Left lung (tissue), 10 donors: Measurements from ENCODE around the gene ILDR2. TPM values are rescaled to one million over a fixed set of nuclear protein-coding genes. Genes with fewer than 3 reads are reported as not detected.
A peak's percentile ranks its signal among the peaks of the same experiment; 100 is the strongest.

Source experiments
- ATAC-seq: fragments of 200-7000 bp; cut with Tn5 transposase; one replicate; pipeline ENCODE4 v1.9.1; 2020; ENCODE audit warnings: moderate library complexity
- DNase-seq, 4 donors: peaks; one replicate each; pipeline ENCODE4 v3.0.0-alpha.2; 2013 to 2020
- H3K27ac ChIP-seq, 2 donors: fragments of 200-600 bp; sonication (generic) in 1 of 2; one replicate each; pipeline versions ENCODE4 v1.5.0 to v1.8.0; 2020 to 2021
- H3K27me3 ChIP-seq, 2 donors: fragments of 200-600 bp; sonication (generic) in 1 of 2; one replicate each; pipeline versions ENCODE4 v1.5.0 to v1.8.0; 2020 to 2021
- H3K36me3 ChIP-seq, 2 donors: fragments of 200-600 bp; sonication (generic) in 1 of 2; one replicate each; pipeline versions ENCODE4 v1.5.0 to v1.8.0; 2020 to 2021
- H3K4me1 ChIP-seq, 2 donors: fragments of 200-600 bp; one replicate each; pipeline ENCODE4 v1.8.0; 2021
- H3K4me3 ChIP-seq, 2 donors: fragments of 200-600 bp; sonication (generic) in 1 of 2; one replicate each; pipeline versions ENCODE4 v1.5.0 to v1.8.0; 2020 to 2021; ENCODE audit warnings: mild to moderate bottlenecking in 1 of 2
- H3K9me3 ChIP-seq, 2 donors: fragments of 200-600 bp; sonication (generic) in 1 of 2; one replicate each; pipeline versions ENCODE4 v1.5.0 to v1.8.0; 2020 to 2021
- intact Hi-C, 2 donors: fragments of 100-400 bp; cut with DNase I; formaldehyde crosslinking; loops; one replicate each; pipeline versions ENCODE4 v1.11.2 to v1.14.2; 2022
- polyA plus RNA-seq, 6 donors: library from polyadenylated mRNA; unstranded; fragments of 120-200 nt; gene quantifications; one replicate each; pipeline ENCODE4 v1.2.1, GENCODE V29; 2013; ENCODE audit not compliant: insufficient read length in 6 of 6
- total RNA-seq, 2 donors: library from RNA; stranded (reverse); fragmentation: NEBNext Ultra II Directional; extraction: Animal tissue kit (Norgen Biotek cat#: 25700); gene quantifications; one replicate each; pipeline ENCODE4 v1.2.1, GENCODE V29; 2021
- TF ChIP-seq, protein P1 (sequence below), 2 donors: fragments of 200-600 bp; sonication (generic) in 1 of 2; IDR thresholded peaks; one replicate each; pipeline versions ENCODE4 v1.5.0 to v1.8.0; 2021; ENCODE audit warnings: antibody characterized with exemption in 2 of 2
- donor health status: DM: no; HTN: yes; CAD: no.
- donor health status: DM: no; HTN: no; CAD: no.

Gene ILDR2
- total and polyA plus RNA-seq, 8 donors = 0.36 to 2.1 (median 0.64) TPM

DNA sequence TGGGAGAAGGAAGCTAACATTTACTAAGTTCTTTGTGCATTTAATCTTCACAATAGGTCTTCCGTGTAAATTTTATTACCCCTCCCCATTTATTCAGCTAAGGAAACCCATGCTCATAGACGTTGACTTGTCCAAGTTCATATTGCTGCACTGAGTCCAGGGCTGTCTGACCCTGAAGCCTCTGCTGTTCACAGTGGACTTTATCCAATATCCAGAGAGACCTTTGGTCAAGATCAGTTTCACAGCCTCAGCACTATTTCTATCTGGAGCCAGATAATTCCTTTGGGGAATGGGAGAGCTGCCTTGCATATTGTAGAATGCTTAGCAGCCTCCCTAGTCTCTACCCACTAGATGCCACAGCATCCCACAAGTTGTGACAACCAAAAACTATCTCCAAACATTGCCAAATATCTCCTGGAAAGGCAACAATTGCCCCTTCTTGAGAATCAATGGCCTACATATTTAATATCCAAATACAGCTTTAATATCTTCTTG lies 26.4 kb downstream of the ILDR2 start:
- DNase-seq (no peak), ATAC-seq (no peak)
- no peaks in the 10 kb centered on the region for H3K36me3 ChIP-seq
- peaks cover 0 to 26% of the 10 kb centered on the region in 2 donors for H3K27me3 ChIP-seq
- no peak overlapping the region for H3K4me3 ChIP-seq
- H3K4me1 ChIP-seq = peaks cover 2 to 3% of the 10 kb centered on the region in 2 donors
- no peak overlapping the region for H3K27ac ChIP-seq
- intact Hi-C loops = no loop called here
- no peaks in the 10 kb centered on the region for H3K9me3 ChIP-seq
- TF ChIP-seq, protein P1, sequence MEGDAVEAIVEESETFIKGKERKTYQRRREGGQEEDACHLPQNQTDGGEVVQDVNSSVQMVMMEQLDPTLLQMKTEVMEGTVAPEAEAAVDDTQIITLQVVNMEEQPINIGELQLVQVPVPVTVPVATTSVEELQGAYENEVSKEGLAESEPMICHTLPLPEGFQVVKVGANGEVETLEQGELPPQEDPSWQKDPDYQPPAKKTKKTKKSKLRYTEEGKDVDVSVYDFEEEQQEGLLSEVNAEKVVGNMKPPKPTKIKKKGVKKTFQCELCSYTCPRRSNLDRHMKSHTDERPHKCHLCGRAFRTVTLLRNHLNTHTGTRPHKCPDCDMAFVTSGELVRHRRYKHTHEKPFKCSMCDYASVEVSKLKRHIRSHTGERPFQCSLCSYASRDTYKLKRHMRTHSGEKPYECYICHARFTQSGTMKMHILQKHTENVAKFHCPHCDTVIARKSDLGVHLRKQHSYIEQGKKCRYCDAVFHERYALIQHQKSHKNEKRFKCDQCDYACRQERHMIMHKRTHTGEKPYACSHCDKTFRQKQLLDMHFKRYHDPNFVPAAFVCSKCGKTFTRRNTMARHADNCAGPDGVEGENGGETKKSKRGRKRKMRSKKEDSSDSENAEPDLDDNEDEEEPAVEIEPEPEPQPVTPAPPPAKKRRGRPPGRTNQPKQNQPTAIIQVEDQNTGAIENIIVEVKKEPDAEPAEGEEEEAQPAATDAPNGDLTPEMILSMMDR (IDR thresholded peaks at IDR 0.05) = no peak

DNA sequence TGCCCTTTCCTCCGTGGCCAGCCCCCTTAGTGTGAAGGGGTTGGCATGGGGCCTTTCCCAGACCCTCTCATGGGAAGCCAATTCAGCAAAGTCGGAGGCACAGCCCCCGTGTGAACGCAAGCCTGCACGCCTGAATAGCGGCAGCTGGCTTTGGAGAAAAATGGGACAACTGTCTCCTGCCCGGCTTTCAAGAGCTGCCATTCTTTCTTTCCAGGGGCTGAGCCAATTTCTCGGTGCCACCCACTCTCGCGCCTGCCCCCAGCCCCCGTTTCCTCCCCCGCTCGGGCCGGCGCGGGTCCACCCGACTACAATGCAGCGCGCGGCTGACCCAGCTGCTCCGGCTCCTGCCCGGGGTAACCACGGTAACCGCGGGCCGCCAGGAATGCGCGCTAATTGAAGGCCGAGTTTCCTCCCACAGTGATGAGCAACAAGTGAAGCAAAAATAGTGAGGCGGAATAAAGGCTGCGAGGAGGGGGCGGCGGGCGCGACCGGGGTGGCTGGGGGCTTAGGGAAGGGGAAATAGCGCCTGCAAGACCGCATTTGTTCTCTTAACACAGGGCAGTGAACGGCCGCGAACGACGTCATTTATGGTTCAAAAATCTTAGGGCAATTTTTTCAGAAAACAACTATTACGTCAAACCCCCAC lies 27.8 kb downstream of the ILDR2 start:
- ATAC-seq = peak; percentile 77
- no peak overlapping the region for H3K4me3 ChIP-seq
- H3K4me1 ChIP-seq = peaks cover 2 to 3% of the 10 kb centered on the region in 2 donors
- intact Hi-C loops = no loop called here
- H3K27ac ChIP-seq = no peak overlapping the region
- H3K27me3 ChIP-seq = peaks cover 0 to 26% of the 10 kb centered on the region in 2 donors
- H3K9me3 ChIP-seq = no peaks in the 10 kb centered on the region
- H3K36me3 ChIP-seq = no peaks in the 10 kb centered on the region
- peak; percentile 18 to 84 (median 42) for DNase-seq
- TF ChIP-seq, protein P1 (IDR thresholded peaks at IDR 0.05) = no peak

DNA sequence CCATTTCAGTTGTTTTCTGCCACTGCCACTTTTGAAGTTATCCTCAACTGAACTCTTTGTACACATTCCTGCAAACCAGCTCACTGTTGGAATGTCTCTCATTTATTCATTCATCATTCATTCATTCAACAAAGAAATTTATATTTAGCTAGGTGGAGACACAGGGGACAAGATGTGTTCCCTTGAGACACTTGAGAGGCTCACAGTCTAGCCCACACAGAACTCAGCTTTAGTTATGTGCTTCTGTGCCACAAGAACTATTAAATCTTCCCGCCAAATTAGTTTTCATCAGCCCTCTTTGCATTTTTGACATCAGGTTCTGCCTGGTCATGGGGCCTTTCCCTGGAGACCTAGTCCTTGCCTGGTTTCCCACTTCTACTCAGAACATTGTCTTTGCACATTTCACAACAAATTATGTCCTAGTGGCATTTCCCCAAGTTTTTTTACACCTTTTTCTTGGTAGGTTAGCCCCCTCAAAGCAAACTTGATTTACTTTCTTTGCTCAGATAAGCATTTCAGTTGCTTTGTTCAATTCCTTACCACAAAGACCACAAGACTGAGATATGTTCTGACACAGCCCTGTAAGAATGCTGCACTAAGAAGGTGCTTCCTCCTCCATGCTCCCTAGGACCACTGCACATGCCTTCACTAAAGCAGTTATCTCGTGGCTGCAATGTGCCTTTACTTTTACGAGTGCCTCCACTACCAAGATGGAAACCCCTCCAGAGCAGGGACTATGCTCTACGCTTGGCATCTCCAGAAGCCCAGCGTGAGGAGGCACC lies 31.0 kb downstream of the ILDR2 start:
- no peak for ATAC-seq
- Histone ChIP-seq H3K9me3 (no peaks in the 10 kb centered on the region), H3K27me3 (peaks cover 0 to 26% of the 10 kb centered on the region in 2 donors), H3K4me1 (peaks cover 0 to 2% of the 10 kb centered on the region in 2 donors), H3K4me3 (no peak overlapping the region), H3K36me3 (no peaks in the 10 kb centered on the region), H3K27ac (no peak overlapping the region)
- DNase-seq = no peak
- TF ChIP-seq, protein P1 (IDR thresholded peaks at IDR 0.05) = no peak
- intact Hi-C loops = no loop called here

DNA sequence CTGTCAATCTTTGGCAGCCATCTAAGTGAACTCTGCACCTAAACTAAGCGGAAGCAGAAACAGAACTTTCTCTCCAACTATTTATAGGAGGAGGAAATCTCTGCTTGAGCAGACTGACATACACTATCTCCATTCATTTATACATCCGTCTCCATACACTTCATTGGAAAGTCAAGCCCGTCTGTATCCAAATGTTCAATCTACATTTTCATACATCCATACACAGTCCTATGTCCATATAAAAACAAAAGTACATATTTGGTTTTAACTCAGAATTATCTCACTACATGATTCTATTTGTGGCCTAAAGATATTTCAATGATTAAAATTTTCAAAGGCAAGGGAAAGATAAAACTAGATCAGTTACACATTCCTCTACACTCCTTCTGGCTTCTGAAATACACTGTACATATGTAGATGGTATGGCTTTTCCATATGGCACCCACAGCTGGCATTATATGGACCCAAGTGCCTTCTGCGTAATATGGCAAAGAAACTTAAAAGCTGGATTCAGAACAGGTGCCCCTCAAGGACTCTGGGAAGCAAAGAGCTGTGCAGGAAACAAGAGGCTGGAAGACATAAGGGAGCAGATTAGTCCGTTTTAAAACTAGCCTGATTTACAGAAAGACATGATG lies 35.5 kb downstream of the ILDR2 start:
- TF ChIP-seq, protein P1 (IDR thresholded peaks at IDR 0.05) = no peak
- Histone ChIP-seq H3K4me3 (no peak overlapping the region), H3K4me1 (no peaks in the 10 kb centered on the region), H3K36me3 (no peaks in the 10 kb centered on the region), H3K27ac (no peak overlapping the region), H3K27me3 (no peaks in the 10 kb centered on the region), H3K9me3 (no peaks in the 10 kb centered on the region)
- no peak for ATAC-seq
- intact Hi-C loops = no loop called here
- DNase-seq = no peak

DNA sequence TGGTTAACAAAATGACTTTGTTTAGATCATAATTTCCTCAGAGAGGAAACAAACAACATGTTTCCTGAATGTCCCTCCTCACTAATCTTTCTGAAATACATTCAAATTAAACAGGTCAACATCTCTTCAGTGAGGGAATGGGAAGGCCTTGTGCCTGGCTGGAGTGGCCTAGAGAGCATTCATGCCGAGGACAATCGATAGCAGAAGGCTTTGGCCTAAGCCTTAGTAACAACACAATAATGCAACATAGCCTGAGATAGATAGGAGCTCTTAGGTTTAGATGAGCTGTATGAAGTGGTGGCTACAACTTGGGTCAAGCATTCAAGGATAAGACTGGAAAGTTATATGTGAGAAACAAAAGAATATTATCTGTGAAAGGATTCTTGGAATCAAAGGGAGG lies 37.4 kb downstream of the ILDR2 start:
- intact Hi-C loops = no loop called here
- H3K27me3 ChIP-seq = no peaks in the 10 kb centered on the region
- H3K4me3 ChIP-seq = no peak overlapping the region
- DNase-seq = no peak
- TF ChIP-seq, protein P1 (IDR thresholded peaks at IDR 0.05) = no peak
- H3K4me1 ChIP-seq = no peaks in the 10 kb centered on the region
- H3K36me3 ChIP-seq = no peaks in the 10 kb centered on the region
- H3K9me3 ChIP-seq = no peaks in the 10 kb centered on the region
- no peak for ATAC-seq
- H3K27ac ChIP-seq = no peak overlapping the region
